Measurements from ENCODE around the gene PLA2G3.

The PLA2G3 gene

DNA sequence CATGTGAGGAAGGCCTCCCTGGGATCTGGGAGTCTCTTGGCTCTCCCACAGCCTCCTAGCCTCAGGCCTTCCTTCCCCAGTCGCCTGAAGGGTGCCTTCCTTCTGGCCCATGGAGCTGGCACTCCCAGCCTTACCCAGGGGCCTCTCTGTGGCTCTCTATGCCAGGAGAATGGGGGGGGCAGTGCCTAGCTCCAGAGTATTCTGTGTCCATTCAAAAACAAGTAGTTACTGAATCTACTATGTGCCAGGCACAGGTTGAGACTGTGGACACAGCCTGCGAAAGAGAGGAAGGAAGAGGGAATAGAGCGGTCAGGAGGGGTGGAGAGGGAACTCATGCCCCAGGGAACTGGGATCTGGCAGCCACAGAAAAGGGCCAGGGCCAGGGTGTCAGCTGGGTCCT lies 2.7 kb upstream of the PLA2G3 start:
- TF ChIP-seq, protein P1, sequence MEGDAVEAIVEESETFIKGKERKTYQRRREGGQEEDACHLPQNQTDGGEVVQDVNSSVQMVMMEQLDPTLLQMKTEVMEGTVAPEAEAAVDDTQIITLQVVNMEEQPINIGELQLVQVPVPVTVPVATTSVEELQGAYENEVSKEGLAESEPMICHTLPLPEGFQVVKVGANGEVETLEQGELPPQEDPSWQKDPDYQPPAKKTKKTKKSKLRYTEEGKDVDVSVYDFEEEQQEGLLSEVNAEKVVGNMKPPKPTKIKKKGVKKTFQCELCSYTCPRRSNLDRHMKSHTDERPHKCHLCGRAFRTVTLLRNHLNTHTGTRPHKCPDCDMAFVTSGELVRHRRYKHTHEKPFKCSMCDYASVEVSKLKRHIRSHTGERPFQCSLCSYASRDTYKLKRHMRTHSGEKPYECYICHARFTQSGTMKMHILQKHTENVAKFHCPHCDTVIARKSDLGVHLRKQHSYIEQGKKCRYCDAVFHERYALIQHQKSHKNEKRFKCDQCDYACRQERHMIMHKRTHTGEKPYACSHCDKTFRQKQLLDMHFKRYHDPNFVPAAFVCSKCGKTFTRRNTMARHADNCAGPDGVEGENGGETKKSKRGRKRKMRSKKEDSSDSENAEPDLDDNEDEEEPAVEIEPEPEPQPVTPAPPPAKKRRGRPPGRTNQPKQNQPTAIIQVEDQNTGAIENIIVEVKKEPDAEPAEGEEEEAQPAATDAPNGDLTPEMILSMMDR (IDR thresholded peaks at IDR 0.05): no peak

DNA sequence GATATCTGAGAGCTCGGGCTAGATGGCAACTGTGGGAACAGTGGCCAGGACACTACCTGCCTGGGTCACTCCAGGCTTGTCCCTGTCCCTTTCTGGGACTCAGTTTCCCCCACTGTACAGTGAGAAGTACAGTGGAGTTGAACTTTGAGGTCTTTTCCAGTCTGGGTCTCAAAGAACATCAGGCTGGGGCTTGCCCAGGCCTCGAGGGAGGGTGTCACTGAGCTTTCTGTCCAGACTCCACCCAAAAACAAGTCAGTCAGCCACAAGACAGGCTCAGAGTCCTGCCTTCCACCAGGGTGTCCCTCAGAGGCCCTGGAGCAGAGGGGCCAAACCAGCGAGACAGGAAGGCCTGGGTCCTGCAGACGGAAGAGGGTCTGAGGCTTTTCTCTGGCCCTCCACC lies 2.0 kb upstream of the PLA2G3 start:
- TF ChIP-seq, protein P1 (IDR thresholded peaks at IDR 0.05): no peak

DNA sequence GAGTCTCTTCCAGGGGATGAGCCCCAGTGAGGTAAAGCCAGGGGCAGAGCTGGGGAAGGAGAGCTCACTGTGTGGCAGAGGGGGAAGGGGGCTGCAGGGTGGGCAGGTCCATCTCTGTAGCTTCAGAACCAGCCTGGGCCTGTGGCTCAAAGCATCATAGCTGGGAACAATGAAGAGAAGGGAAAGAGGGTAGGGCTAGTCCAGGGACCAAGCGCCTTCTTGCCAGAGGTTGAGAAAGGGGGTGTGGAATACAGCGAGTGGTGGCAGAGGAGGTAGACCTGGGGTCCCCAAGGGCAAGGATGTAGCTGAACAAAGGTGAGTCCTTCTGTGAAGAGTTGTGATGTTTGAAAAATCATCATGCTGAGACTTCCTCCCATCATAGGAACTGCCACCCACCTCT lies 1.2 kb upstream of the PLA2G3 start:
- TF ChIP-seq, protein P1 (IDR thresholded peaks at IDR 0.05): no peak

DNA sequence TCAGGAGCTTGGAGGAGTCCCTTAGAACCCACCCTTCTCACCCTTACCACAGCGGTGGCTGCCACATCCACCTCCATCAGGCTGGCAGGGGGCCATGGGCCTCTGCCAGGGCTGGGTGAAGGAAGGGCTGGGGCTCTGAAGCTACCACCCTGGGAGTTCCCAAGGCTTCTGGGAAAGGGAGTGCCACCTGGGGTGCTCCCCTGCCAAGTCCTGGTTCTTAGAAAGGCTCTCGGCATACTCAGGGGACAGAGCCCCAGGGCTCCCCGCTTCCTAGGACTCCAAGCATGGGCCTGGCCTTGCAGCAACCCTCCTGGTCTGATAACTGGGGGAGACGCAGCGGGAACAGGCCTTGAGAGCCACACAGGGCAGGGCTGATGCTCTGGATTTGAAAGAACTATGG lies 438 bp upstream of the PLA2G3 start:
- TF ChIP-seq, protein P1 (IDR thresholded peaks at IDR 0.05): no peak

DNA sequence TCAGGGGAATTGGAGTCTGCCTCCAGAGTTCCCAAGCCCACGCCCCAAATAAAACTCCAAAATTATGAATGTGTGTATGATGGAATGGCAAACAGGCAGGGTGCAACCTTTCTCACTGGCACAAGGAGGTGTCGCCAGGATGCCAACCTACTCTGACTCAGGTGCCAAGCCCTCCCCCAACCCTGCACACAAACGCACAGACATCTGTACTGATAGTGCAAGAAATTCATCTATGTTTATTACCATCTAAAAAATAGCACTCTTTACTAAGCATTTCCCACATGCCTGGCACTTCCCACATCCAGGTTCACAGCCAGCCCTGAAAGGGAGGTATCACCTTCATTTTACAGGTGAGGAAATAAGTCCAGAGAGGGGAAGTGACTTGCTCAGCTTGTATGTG lies 1.2 kb downstream of the PLA2G3 start:
- TF ChIP-seq, protein P1 (IDR thresholded peaks at IDR 0.05): no peak

DNA sequence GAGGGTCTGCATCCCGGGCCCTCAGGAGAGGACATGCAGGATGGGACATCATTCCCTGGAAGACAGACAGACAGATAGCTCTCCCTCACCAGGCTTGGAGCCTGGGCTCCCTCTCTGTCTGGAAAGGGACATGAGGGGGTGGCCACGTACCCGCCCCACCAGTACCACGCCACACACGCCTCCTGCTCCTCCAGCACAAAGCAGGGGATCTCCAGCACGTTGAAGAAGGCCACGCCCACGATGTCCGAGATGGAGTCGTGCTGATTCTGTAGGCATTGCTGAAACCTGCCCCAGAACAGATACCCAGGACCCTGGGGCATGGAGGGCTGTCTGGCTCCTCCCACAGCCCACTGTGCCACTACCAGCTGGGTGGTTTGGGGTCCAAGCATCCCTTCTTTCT lies 2.2 kb downstream of the PLA2G3 start:
- TF ChIP-seq, protein P1 (IDR thresholded peaks at IDR 0.05): no peak

DNA sequence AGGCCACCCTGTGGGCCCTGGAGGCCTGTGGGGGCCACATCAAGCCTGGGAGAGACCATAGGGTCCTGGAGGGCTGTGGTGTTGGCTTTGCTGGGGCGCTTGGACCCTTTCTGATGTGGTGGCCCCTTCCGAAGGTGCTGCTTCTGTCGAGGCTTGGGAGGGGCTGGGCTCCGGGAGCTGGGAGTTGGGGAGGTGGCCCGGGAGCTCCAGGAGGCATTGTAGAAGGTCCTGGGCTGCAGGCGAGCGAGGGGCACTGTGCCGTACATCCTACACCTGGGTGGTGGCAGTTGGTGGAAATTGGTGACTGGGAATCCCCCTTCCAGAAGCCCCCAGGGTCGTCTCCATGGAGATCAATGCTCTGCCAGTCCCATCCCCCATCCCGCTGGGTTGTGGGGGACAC lies 2.6 kb downstream of the PLA2G3 start:
- TF ChIP-seq, protein P1 (IDR thresholded peaks at IDR 0.05): no peak

DNA sequence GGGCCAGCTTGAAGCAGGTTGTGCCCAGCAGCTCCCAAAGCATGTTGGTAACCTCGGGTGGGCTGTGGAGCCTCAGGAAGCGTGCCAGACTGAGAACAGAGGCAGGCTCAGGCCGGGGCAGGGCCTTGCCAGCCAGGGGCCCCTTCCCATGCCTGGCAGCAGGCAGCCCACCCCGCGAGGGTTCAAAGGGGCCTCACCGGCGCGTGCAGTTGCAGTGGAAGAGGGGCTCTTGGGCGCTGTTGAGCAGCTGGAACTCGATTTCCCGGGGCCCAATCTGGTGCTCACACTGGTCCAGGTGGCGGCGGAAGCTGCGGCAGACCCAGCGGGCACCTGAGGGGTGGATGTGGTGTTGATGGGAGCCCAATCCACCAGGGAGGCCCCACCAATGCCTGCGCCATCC lies 3.6 kb downstream of the PLA2G3 start:
- TF ChIP-seq, protein P1 (IDR thresholded peaks at IDR 0.05): no peak

All from LNCAP (cell line).